ENCODE measurements around the gene CACNA1F.

The CACNA1F gene

DNA sequence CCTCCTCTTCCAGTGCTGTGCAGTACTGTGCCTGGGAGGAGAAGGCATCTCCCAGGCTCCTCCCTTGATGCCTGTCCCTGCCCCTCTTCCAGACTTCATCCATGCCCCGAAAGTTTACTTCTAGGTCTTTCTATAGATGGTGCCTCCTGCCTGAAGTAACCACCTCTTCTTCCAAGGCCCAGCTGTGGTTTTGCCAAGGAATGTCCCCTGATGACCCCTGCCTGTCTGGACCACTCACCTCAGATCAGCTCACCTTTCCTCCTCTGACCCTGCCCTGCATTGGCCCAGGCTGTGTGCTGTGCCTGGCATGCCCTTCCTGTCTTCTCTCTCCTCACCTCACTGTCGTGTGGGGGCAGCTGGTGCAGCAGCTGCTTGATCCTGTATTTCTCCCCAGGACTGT, 53.8 kb downstream of the CACNA1F start:
- Histone ChIP-seq H4K8ac (ENCODE audit: low read depth, low read length) (no peak overlapping the region), H3K56ac (ENCODE audit: low read length) (no peak overlapping the region), H2AK5ac (ENCODE audit: low read length) (no peak overlapping the region), H3K79me2 (ENCODE audit: control insufficient read depth, insufficient read depth, low read length) (no peaks in the 10 kb centered on the region), H3K4me1 (ENCODE audit: control insufficient read depth, low read depth, low read length) (no peaks in the 10 kb centered on the region), H2BK15ac (replicated peaks; ENCODE audit: low read depth) (no peak overlapping the region), H3K4me2 (ENCODE audit: low read length) (no peak overlapping the region), H3K27me3 (ENCODE audit: insufficient read depth, low read length, poor library complexity) (no peaks in the 10 kb centered on the region), H3K18ac (ENCODE audit: low read length) (no peak overlapping the region), H3K23ac (ENCODE audit: low read length) (no peak overlapping the region), H3K4me3 (ENCODE audit: low read length) (no peak overlapping the region), H3K27ac (ENCODE audit: low read depth, low read length) (no peak overlapping the region), H2BK5ac (ENCODE audit: low read length) (no peak overlapping the region), H3K9ac (ENCODE audit: low read length) (no peak overlapping the region), H3K36me3 (ENCODE audit: control insufficient read depth, insufficient read depth, low read length) (no peaks in the 10 kb centered on the region), H3K4ac (ENCODE audit: low read depth, low read length) (no peak overlapping the region), H4K5ac (ENCODE audit: low read length) (no peak overlapping the region), H2BK120ac (ENCODE audit: low read depth, low read length) (no peak overlapping the region), H3K79me1 (ENCODE audit: low read length) (no peaks in the 10 kb centered on the region)
- no CpG with 5 or more reads among the region's 2 CpGs for WGBS (ENCODE audit: extremely low coverage, insufficient coverage, low lambda C conversion rate)
- DNase-seq = no peak

DNA sequence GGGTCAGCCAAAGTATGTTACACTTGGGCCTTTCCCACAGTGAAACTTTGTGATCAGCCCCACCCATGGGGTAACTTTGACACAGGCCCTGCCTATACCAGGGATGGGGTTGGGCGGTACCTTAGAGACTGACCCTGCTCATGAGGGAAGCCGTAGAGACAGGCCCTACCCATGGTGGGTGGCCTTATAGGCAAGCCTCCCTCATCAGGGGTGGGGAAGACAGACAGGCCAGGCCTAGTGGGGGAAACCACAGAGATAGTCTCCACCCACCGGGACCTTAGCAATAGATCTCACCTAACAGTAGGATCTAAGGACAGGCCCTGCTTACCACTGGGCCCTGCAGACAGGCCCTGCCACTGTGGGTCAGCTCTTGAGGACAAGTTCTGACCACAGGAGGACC, 54.6 kb downstream of the CACNA1F start:
- no peaks in the 10 kb centered on the region for H3K27me3 ChIP-seq (ENCODE audit: insufficient read depth, low read length, poor library complexity)
- no peak overlapping the region for H3K4me3 ChIP-seq (ENCODE audit: low read length)
- H2BK120ac ChIP-seq (ENCODE audit: low read depth, low read length) = no peak overlapping the region
- H2BK5ac ChIP-seq (ENCODE audit: low read length) = no peak overlapping the region
- H3K56ac ChIP-seq (ENCODE audit: low read length) = no peak overlapping the region
- H2AK5ac ChIP-seq (ENCODE audit: low read length) = no peak overlapping the region
- no peak overlapping the region for H3K4ac ChIP-seq (ENCODE audit: low read depth, low read length)
- no peaks in the 10 kb centered on the region for H3K4me1 ChIP-seq (ENCODE audit: control insufficient read depth, low read depth, low read length)
- H3K27ac ChIP-seq (ENCODE audit: low read depth, low read length) = no peak overlapping the region
- no peaks in the 10 kb centered on the region for H3K79me2 ChIP-seq (ENCODE audit: control insufficient read depth, insufficient read depth, low read length)
- no peak overlapping the region for H3K4me2 ChIP-seq (ENCODE audit: low read length)
- H2BK15ac ChIP-seq (replicated peaks; ENCODE audit: low read depth) = no peak overlapping the region
- H4K5ac ChIP-seq (ENCODE audit: low read length) = no peak overlapping the region
- H3K18ac ChIP-seq (ENCODE audit: low read length) = no peak overlapping the region
- DNase-seq = no peak
- no peaks in the 10 kb centered on the region for H3K79me1 ChIP-seq (ENCODE audit: low read length)
- H3K9ac ChIP-seq (ENCODE audit: low read length) = no peak overlapping the region
- no peak overlapping the region for H3K23ac ChIP-seq (ENCODE audit: low read length)
- whole genome bisulfite sequencing (ENCODE audit: extremely low coverage, insufficient coverage, low lambda C conversion rate) = no CpG with 5 or more reads among the region's 3 CpGs
- H4K8ac ChIP-seq (ENCODE audit: low read depth, low read length) = no peak overlapping the region
- H3K36me3 ChIP-seq (ENCODE audit: control insufficient read depth, insufficient read depth, low read length) = no peaks in the 10 kb centered on the region

DNA sequence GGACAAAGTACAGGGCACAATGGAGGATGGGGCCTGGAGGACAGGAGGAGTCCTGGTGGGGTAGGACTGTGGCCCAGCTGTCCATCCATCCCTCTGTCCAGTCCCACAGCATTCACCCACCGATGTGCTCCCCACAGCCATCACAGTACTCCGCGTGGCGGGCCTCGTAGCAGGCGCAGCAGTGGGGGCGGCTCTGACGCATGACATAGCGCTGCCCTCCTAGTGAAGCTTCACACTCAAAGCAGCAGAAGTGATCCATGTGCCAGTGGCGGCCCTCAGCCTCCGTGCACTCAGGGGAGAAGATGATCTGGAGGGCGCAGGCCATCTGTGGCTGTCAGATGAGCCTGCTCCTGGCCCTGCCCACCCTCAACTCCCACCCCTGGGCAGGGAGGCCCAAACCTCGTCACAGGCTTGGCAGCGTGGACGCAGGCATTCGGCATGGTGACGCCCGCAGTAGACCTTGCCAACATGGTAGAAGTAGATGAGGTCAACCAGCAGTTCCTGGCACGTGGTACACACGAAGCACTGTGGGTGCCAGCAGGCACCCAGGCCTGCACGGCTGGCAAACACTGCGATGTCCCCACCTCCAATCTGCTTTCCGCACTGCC, 55.2 kb downstream of the CACNA1F start:
- Histone ChIP-seq H3K4me1 (ENCODE audit: control insufficient read depth, low read depth, low read length) (no peaks in the 10 kb centered on the region), H2BK5ac (ENCODE audit: low read length) (no peak overlapping the region), H3K27ac (ENCODE audit: low read depth, low read length) (no peak overlapping the region), H3K56ac (ENCODE audit: low read length) (no peak overlapping the region), H3K4me2 (ENCODE audit: low read length) (no peak overlapping the region), H3K4me3 (ENCODE audit: low read length) (no peak overlapping the region), H4K8ac (ENCODE audit: low read depth, low read length) (no peak overlapping the region), H4K5ac (ENCODE audit: low read length) (no peak overlapping the region), H2BK120ac (ENCODE audit: low read depth, low read length) (no peak overlapping the region), H3K79me2 (ENCODE audit: control insufficient read depth, insufficient read depth, low read length) (no peaks in the 10 kb centered on the region), H3K9ac (ENCODE audit: low read length) (no peak overlapping the region), H3K27me3 (ENCODE audit: insufficient read depth, low read length, poor library complexity) (no peaks in the 10 kb centered on the region), H3K23ac (ENCODE audit: low read length) (no peak overlapping the region), H3K36me3 (ENCODE audit: control insufficient read depth, insufficient read depth, low read length) (no peaks in the 10 kb centered on the region), H3K18ac (ENCODE audit: low read length) (no peak overlapping the region), H2AK5ac (ENCODE audit: low read length) (no peak overlapping the region), H2BK15ac (replicated peaks; ENCODE audit: low read depth) (no peak overlapping the region), H3K4ac (ENCODE audit: low read depth, low read length) (no peak overlapping the region), H3K79me1 (ENCODE audit: low read length) (no peaks in the 10 kb centered on the region)
- DNase-seq = no peak
- WGBS (ENCODE audit: extremely low coverage, insufficient coverage, low lambda C conversion rate) = no CpG with 5 or more reads among the region's 23 CpGs

DNA sequence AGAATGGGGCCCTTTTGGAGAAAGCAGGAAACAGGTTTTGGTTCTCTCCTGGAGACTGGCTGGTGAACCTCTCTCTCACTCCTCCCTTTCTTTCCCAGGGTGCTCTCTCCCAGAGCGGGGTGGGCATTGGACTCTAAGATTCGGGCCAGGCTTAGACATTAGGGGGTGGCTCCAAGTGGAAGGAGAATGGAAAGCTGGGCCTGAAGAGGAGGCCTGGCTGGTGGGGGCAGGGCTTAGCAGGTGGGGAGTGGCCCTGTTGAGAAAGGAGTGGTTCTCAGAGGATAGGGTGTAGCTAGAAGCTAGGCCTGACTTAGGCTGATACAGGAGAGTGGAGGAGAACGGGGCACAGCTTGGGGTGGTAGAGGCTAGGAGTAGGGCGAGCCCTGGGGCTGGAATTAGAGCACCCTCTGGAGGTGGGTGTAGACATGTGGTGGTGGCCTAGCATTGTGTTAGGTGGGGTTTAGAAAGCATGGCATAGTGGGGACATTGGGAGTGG, 55.8 kb downstream of the CACNA1F start:
- no peak overlapping the region for H2BK5ac ChIP-seq (ENCODE audit: low read length)
- no peak overlapping the region for H4K5ac ChIP-seq (ENCODE audit: low read length)
- no peaks in the 10 kb centered on the region for H3K36me3 ChIP-seq (ENCODE audit: control insufficient read depth, insufficient read depth, low read length)
- no peak overlapping the region for H3K18ac ChIP-seq (ENCODE audit: low read length)
- DNase-seq = no peak
- no peak overlapping the region for H3K4me3 ChIP-seq (ENCODE audit: low read length)
- no peak overlapping the region for H3K9ac ChIP-seq (ENCODE audit: low read length)
- no peak overlapping the region for H3K4me2 ChIP-seq (ENCODE audit: low read length)
- H4K8ac ChIP-seq (ENCODE audit: low read depth, low read length) = no peak overlapping the region
- no peak overlapping the region for H3K23ac ChIP-seq (ENCODE audit: low read length)
- H3K79me2 ChIP-seq (ENCODE audit: control insufficient read depth, insufficient read depth, low read length) = no peaks in the 10 kb centered on the region
- no peaks in the 10 kb centered on the region for H3K79me1 ChIP-seq (ENCODE audit: low read length)
- WGBS (ENCODE audit: extremely low coverage, insufficient coverage, low lambda C conversion rate) = no CpG with 5 or more reads among the region's 4 CpGs
- no peak overlapping the region for H2BK15ac ChIP-seq (replicated peaks; ENCODE audit: low read depth)
- no peak overlapping the region for H3K4ac ChIP-seq (ENCODE audit: low read depth, low read length)
- H2BK120ac ChIP-seq (ENCODE audit: low read depth, low read length) = no peak overlapping the region
- no peak overlapping the region for H3K27ac ChIP-seq (ENCODE audit: low read depth, low read length)
- no peak overlapping the region for H3K56ac ChIP-seq (ENCODE audit: low read length)
- no peaks in the 10 kb centered on the region for H3K27me3 ChIP-seq (ENCODE audit: insufficient read depth, low read length, poor library complexity)
- H2AK5ac ChIP-seq (ENCODE audit: low read length) = no peak overlapping the region
- no peaks in the 10 kb centered on the region for H3K4me1 ChIP-seq (ENCODE audit: control insufficient read depth, low read depth, low read length)

DNA sequence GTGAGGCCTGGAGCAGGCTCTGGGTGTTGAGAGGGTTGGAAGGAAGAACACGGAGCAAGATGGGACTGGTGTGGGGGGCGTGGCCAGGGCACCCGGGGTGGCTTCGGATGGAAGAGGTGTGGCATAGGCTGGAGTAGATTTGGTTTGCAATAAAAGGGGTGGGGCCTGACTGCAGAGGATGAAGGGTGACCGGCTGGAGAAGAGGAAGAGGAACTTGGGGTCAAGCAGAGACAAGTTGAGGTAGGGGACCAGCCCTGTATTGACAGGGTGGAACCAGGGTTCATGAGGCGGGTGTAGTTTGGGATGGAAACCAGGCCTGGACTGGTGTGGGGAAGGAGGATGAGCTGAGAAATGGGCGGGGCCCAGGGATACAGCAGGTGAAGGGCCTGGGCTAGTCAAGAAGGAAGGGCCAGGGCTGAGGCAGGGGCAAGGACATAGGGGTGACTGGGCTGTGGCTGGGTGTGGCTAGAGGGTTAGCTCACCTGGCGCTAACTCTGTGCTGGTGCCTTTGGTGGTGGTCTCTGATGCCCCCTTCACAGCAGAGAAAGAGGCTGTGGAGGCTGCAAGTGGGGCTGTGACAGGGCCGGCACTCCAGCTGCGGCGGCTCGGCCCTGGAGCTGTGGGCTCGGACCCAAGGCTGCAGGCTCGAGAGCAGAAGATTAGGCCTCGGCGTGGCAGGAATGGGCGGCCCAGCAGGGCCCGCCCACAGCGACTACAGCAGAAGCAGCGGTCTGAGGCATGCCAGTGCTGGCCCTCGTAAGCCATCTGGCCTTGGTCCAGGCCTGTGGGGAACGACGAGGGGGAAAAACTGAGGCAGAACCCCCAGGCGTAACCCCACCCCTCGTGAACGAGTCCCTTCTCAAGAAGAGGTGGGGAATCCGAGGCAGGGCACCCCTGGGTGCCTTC, 56.5 kb downstream of the CACNA1F start:
- Histone ChIP-seq H3K18ac (ENCODE audit: low read length) (no peak overlapping the region), H4K5ac (ENCODE audit: low read length) (no peak overlapping the region), H3K4me3 (ENCODE audit: low read length) (no peak overlapping the region), H3K27ac (ENCODE audit: low read depth, low read length) (no peak overlapping the region), H3K9ac (ENCODE audit: low read length) (no peak overlapping the region), H3K79me2 (ENCODE audit: control insufficient read depth, insufficient read depth, low read length) (no peaks in the 10 kb centered on the region), H3K27me3 (ENCODE audit: insufficient read depth, low read length, poor library complexity) (no peaks in the 10 kb centered on the region), H2BK5ac (ENCODE audit: low read length) (no peak overlapping the region), H2BK120ac (ENCODE audit: low read depth, low read length) (no peak overlapping the region), H3K79me1 (ENCODE audit: low read length) (no peaks in the 10 kb centered on the region), H2BK15ac (replicated peaks; ENCODE audit: low read depth) (no peak overlapping the region), H4K8ac (ENCODE audit: low read depth, low read length) (no peak overlapping the region), H3K36me3 (ENCODE audit: control insufficient read depth, insufficient read depth, low read length) (no peaks in the 10 kb centered on the region), H3K4me2 (ENCODE audit: low read length) (no peak overlapping the region), H3K56ac (ENCODE audit: low read length) (no peak overlapping the region), H3K4ac (ENCODE audit: low read depth, low read length) (no peak overlapping the region), H3K23ac (ENCODE audit: low read length) (no peak overlapping the region), H2AK5ac (ENCODE audit: low read length) (no peak overlapping the region), H3K4me1 (ENCODE audit: control insufficient read depth, low read depth, low read length) (no peaks in the 10 kb centered on the region)
- no peak for DNase-seq
- no CpG with 5 or more reads among the region's 27 CpGs for WGBS (ENCODE audit: extremely low coverage, insufficient coverage, low lambda C conversion rate)
